T follicular helper cell (primary cell): ENCODE data around the gene ST6GALNAC3.
"Not testable (repeated sequence)": the region's sequence is repeated elsewhere in the genome, so short reads cannot be mapped to it uniquely, and the experiment has no call there.

Experiments
- DNase-seq: peaks from one replicate; pipeline ENCODE4 v3.0.0-alpha.2; 2020; ENCODE audit warnings: low read depth

ST6GALNAC3 gene

GRCh38 chr1:76106719-76107235 is 32.2 kb downstream of the ST6GALNAC3 start:
- DNase-seq, result no peak

GRCh38 chr1:76109404-76109803 is 34.9 kb downstream of the ST6GALNAC3 start:
- DNase-seq, result no peak

- DNase-seq, result no peak
These were observed 35.5 kb downstream of the ST6GALNAC3 start for GRCh38 chr1:76109901-76110560.

- DNase-seq, result no peak
These were observed 36.1 kb downstream of the ST6GALNAC3 start for GRCh38 chr1:76110666-76111065.

GRCh38 chr1:76112321-76112720 is 37.8 kb downstream of the ST6GALNAC3 start:
- not testable (repeated sequence) for DNase-seq

GRCh38 chr1:76113446-76113845 is 38.9 kb downstream of the ST6GALNAC3 start:
- no peak for DNase-seq

GRCh38 chr1:76115171-76115570 is 40.6 kb downstream of the ST6GALNAC3 start:
- DNase-seq, result no peak

GRCh38 chr1:76121850-76122249 is 47.3 kb downstream of the ST6GALNAC3 start:
- DNase-seq, result no peak

- no peak for DNase-seq
These were observed 47.7 kb downstream of the ST6GALNAC3 start for GRCh38 chr1:76122271-76122670.

GRCh38 chr1:76123411-76124064 is 49.0 kb downstream of the ST6GALNAC3 start:
- not testable (repeated sequence) for DNase-seq

- no peak for DNase-seq
These were observed 49.6 kb downstream of the ST6GALNAC3 start for GRCh38 chr1:76124196-76124595.

- DNase-seq, result no peak
These were observed 51.1 kb downstream of the ST6GALNAC3 start for GRCh38 chr1:76125473-76126219.

- DNase-seq, result no peak
These were observed 53.5 kb downstream of the ST6GALNAC3 start for GRCh38 chr1:76128096-76128495.

- no peak for DNase-seq
These were observed 55.2 kb downstream of the ST6GALNAC3 start for GRCh38 chr1:76129731-76130130.

- DNase-seq, result no peak
These were observed 56.4 kb downstream of the ST6GALNAC3 start for GRCh38 chr1:76130992-76131391.

GRCh38 chr1:76133977-76134376 is 59.4 kb downstream of the ST6GALNAC3 start:
- DNase-seq, result no peak

- no peak for DNase-seq
These were observed 61.3 kb downstream of the ST6GALNAC3 start for GRCh38 chr1:76135835-76136234.

GRCh38 chr1:76136894-76137293 is 62.3 kb downstream of the ST6GALNAC3 start:
- DNase-seq, result no peak

- no peak for DNase-seq
These were observed 63.2 kb downstream of the ST6GALNAC3 start for GRCh38 chr1:76137746-76138145.

- no peak for DNase-seq
These were observed 63.7 kb downstream of the ST6GALNAC3 start for GRCh38 chr1:76138217-76138616.

- no peak for DNase-seq
These were observed 65.7 kb downstream of the ST6GALNAC3 start for GRCh38 chr1:76140227-76140626.

- no peak for DNase-seq
These were observed 67.4 kb downstream of the ST6GALNAC3 start for GRCh38 chr1:76141929-76142328.
